ENCODE data around the gene NAPSA.
A peak's percentile ranks its signal among the peaks of the same experiment; 100 is the strongest.

NAPSA gene

GRCh38 chr19:50383852-50384684 lies 18.6 kb upstream of the NAPSA start, which contains the start of gene POLD1:
TSS of gene POLD1 (plus strand) at chr19:50384347. CDS start at chr19:50398852, 14,505 bp downstream.
- DNase-seq (ENCODE audit: low read depth in 2 of 2): peak; percentile 98 to 99

DNA sequence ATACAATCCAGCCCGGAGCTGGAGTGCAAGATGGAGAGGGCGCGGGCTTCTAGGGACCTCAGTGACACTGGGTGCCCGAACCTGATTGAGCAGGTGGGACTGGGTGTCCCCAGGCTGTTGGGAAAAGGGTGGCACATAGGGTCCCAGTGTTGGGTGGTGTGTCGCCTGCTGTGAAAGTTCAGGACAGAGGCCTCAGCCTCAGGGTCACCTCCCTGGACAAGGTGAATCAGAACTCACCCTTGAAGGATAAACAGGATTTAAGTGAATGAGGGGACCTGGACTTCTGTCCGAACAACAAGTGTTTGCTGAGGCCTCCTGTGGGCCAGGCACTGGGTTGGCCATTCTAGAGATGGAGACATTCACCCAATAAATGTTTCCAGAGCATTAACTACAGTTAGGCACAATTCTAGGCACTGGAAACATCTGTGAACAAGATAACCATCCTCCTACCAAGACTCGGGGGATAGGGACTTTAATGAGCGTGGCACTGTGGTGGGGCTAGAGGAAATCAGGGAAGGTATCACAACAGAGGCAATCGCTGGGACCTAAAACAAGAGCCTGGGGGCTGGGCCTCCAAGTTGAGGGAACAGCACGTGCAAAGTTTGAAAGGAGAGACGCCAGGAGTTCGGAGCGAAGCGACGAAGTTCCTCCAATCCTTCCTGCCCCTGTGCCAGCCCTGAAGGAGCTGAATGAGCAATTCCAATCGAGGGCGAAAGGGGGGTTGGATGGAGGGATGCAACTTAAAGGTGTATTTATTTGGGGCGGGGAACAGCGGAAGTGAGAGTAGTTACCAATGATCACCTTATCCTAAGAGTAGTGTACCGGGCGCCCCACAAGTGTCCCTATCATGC lies 17.8 kb upstream of the NAPSA start:
- DNase-seq (ENCODE audit: low read depth in 2 of 2): no peak

GRCh38 chr19:50381881-50382729 lies 16.7 kb upstream of the NAPSA start:
- no peak for DNase-seq (ENCODE audit: low read depth in 2 of 2)

DNA sequence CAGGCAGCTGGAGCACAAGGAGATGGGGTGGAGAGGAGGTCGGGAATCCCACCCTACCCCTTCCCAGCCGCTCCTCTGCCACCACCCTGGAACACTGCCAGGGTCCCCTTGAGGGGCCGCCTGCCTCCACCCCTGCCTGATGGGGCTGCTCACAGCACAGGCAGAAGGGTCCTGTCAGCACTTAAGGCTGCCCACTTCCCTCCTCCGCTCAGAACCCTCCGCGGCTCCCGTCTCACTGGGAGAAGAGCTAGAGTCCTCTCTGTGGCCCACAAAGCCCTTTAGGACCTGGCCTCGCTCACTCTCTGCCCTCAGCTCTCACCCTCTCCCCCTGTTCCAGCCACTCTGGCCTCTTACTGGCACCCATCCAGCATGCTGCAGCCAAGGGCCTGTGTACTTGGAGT lies 15.3 kb upstream of the NAPSA start:
- DNase-seq (ENCODE audit: low read depth in 2 of 2): no peak

DNA sequence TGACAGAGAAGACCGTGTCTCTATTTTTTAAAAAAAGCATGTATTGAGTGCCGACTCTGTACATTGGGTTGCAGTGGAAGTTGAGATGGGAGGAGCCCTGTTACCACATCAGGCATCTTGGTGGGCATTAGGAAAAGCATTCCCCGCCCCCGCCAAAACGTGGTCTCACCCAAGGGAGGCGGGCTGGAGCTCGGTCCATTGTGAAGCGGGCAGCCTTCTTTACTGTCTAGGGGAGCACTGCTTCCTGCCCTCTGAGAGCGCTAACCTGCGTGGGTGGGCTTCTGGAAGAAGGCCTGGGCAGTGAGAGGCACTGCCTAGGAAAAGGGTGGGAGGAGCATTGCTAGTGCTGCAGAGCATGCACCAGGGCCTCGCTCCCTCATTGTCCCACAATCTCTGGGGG lies 14.7 kb upstream of the NAPSA start:
- no peak for DNase-seq (ENCODE audit: low read depth in 2 of 2)

- DNase-seq (ENCODE audit: low read depth in 2 of 2): no peak
Observed at GRCh38 chr19:50379602-50380001, 14.2 kb upstream of the NAPSA start.

DNA sequence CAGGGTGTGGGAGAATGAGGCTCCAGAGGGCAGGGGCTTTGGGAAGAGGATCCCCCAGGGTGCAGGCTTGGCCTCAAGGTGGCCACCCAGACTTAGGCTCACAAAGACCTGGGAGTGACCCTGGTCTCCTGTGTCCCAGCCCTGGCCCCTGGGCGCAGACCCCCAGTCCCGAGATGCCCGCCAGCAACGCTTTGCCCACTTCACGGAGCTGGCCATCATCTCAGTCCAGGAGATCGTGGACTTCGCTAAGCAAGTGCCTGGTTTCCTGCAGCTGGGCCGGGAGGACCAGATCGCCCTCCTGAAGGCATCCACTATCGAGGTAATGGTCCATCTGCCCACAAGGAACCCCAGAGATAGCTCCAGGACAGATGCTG lies 13.4 kb upstream of the NAPSA start:
- no peak for DNase-seq (ENCODE audit: low read depth in 2 of 2)

DNA sequence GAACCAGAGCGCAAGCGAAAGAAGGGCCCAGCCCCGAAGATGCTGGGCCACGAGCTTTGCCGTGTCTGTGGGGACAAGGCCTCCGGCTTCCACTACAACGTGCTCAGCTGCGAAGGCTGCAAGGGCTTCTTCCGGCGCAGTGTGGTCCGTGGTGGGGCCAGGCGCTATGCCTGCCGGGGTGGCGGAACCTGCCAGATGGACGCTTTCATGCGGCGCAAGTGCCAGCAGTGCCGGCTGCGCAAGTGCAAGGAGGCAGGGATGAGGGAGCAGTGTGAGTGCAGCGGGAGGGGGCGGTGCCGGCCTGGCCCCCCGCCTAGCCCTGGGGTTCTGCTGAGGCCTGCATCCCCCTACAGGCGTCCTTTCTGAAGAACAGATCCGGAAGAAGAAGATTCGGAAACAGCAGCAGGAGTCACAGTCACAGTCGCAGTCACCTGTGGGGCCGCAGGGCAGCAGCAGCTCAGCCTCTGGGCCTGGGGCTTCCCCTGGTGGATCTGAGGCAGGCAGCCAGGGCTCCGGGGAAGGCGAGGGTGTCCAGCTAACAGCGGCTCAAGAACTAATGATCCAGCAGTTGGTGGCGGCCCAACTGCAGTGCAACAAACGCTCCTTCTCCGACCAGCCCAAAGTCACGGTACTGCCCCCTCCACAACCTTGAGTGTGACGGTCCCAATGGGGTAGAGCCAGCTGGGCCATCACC lies 12.9 kb upstream of the NAPSA start:
- no peak for DNase-seq (ENCODE audit: low read depth in 2 of 2)

DNA sequence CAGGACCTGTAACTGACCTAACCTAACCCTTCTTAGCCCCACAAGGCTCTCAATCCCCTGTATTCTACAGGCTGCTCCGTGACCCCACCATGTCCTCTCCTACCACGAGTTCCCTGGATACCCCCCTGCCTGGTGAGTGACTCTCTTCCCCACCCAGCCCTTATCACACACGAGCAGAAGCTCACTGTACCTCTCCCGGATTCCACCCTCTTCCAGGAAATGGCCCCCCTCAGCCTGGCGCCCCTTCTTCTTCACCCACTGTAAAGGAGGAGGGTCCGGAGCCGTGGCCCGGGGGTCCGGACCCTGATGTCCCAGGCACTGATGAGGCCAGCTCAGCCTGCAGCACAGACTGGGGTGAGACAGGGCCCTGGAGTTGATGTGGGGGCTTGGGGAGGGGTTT lies 12.1 kb upstream of the NAPSA start:
- no peak for DNase-seq (ENCODE audit: low read depth in 2 of 2)

DNA sequence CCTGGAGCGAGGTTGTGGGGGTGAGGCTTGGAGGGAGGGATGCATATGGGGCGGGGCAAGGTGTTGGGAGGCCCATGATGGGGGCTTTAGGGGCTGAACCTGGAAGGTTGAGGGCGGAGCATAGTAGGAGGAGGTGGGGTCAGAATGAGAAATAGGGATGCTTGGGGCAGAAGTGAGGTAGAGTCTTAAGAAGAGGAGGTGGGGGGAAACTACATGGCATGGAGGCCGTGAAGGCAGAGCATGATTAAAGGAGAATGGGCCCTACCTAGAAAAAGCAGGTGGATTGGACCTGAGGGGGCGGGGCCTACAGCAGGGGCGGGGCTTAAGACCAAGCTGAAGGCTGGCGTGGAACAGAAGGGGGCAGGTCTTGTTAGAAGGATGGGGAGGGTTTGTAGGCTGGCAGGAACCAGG lies 11.6 kb upstream of the NAPSA start:
- DNase-seq (ENCODE audit: low read depth in 2 of 2): peak; percentile 33 to 44

- peak; percentile 89 to 91 for DNase-seq (ENCODE audit: low read depth in 2 of 2)
Observed at GRCh38 chr19:50376166-50377050, 11.0 kb upstream of the NAPSA start, which contains the start of gene NR1H2. TSS of gene NR1H2 (plus strand) at chr19:50376457. CDS start at chr19:50377606, 1,149 bp downstream.

DNA sequence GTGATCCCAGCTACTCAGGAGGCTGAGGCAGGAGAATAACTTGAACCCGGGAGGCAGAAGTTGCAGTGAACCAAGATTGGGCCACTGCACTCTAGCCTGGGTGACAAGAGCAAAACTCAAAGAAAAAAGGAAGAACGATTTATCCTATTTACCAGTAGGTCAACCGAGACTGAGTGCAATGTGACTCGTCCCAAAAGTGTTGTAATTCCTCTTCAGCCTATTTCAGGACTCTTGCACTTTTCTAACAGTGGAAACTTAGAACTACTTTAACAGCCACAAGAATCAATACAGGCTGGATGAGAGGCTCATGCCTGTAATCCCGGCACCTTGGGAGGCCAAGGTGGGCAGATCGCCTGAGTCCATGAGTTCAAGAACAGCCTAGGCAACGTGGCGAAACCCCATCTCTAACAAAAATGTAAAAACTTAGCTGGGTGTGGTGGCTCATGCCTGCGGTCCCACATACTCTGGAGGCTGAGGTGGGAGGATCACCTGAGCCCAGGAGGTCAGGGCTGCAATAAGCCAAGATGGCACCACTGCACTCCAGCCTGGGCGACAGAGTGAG lies 6.6 kb upstream of the NAPSA start:
- no peak for DNase-seq (ENCODE audit: low read depth in 2 of 2)

GRCh38 chr19:50368649-50369570 lies 3.5 kb upstream of the NAPSA start:
- DNase-seq (ENCODE audit: low read depth in 2 of 2): peak; percentile 61

- DNase-seq (ENCODE audit: low read depth in 2 of 2): peak; percentile 35 to 38
Observed at GRCh38 chr19:50362656-50363424, 2.6 kb downstream of the NAPSA start.

- DNase-seq (ENCODE audit: low read depth in 2 of 2): no peak
Observed at GRCh38 chr19:50362030-50362412, 3.4 kb downstream of the NAPSA start.

GRCh38 chr19:50361290-50362029 lies 4.0 kb downstream of the NAPSA start:
- DNase-seq (ENCODE audit: low read depth in 2 of 2): no peak

GRCh38 chr19:50359328-50359818 lies 6.1 kb downstream of the NAPSA start:
- no peak for DNase-seq (ENCODE audit: low read depth in 2 of 2)

Measured in stimulated activated CD8-positive, alpha-beta memory T cell treated with anti-CD3 and anti-CD28 coated beads, Interleukin-7, amount 100 ng/mL, for 4 hours (primary cell).